Upper lobe of right lung (tissue), 1 donor: Measurements from ENCODE around the gene ANAPC7. TPM values are rescaled to one million over a fixed set of nuclear protein-coding genes. Genes with fewer than 3 reads are reported as not detected.

ENCODE experiments used
- ATAC-seq: fragments of 200-7000 bp; cut with Tn5 transposase; one replicate; pipeline ENCODE4 v1.9.1; 2020; ENCODE audit warnings: mild to moderate bottlenecking, moderate library complexity
- DNase-seq: peaks from one replicate; pipeline ENCODE4 v3.0.0-alpha.2; 2020
- H3K27ac ChIP-seq: fragments of 200-600 bp; one replicate; pipeline ENCODE4 v1.8.0; 2022
- H3K27me3 ChIP-seq: fragments of 200-600 bp; one replicate; pipeline ENCODE4 v1.8.0; 2022; ENCODE audit warnings: mild to moderate bottlenecking
- H3K36me3 ChIP-seq: fragments of 200-600 bp; one replicate; pipeline ENCODE4 v1.8.0; 2022
- H3K4me1 ChIP-seq: fragments of 200-600 bp; one replicate; pipeline ENCODE4 v1.8.0; 2022
- H3K4me3 ChIP-seq: fragments of 200-600 bp; one replicate; pipeline ENCODE4 v1.8.0; 2022; ENCODE audit warnings: mild to moderate bottlenecking
- H3K9me3 ChIP-seq: fragments of 200-600 bp; one replicate; pipeline ENCODE4 v1.8.0; 2022
- intact Hi-C: fragments of 100-400 bp; cut with DNase I; formaldehyde crosslinking; loops from one replicate; pipeline ENCODE4 v1.11.0; 2022
- total RNA-seq: library from RNA; stranded (reverse); fragmentation: NEBNext Ultra II Directional; extraction: Animal tissue kit (Norgen Biotek cat#: 25700); gene quantifications from one replicate; pipeline ENCODE4 v1.2.1, GENCODE V29; 2021
- TF ChIP-seq, protein P1 (sequence below): fragments of 200-600 bp; IDR thresholded peaks from one replicate; pipeline ENCODE4 v1.8.0; 2022; ENCODE audit warnings: antibody characterized with exemption
- donor health status: DM: no; HTN: yes; CAD: no; lungs with severe emphysema.

ANAPC7 gene
- total RNA-seq, 1 donor from 2014 or later: 45.1 TPM

DNA sequence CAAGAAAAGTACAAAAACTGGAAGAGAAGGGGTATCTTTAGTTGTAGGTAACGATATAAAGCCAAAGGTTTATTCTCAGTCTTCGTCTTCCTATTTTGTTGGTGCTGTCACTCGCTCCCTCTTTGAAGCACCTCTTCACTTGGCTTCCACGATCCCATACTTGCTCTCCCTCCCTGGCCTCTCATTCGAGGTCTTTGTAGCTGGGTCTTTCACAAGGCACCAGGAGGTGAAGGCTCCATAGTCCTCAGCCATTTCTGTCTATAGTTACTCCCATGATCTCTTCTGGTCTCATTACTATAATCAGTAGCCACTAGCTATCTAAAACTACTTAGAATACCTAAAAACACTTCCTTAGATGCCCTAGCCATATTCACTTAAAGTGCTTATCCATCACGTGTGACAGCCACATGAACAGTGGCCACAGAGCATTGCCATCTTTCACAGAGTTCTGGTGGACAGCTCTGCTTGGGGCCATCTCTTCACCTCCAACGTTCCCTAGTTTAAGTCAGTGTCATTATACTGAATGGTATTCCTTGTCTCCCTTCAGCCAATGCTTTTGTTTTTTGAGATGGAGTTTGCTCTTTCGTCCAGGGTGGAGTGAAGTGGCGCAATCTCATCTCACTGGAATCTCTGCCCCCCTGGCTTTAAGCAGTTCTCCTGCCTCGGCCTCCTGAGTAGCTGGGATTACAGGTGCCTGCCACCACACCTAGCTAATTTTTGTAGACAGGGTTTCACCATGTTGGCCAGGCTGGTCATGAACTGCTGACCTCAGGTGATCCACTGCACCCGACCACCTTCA, 65.4 kb downstream of the ANAPC7 start:
- DNase-seq (no peak), ATAC-seq (no peak)
- no peaks in the 10 kb centered on the region for H3K4me1 ChIP-seq
- no peak overlapping the region for H3K27ac ChIP-seq
- H3K9me3 ChIP-seq: no peaks in the 10 kb centered on the region
- no peaks in the 10 kb centered on the region for H3K27me3 ChIP-seq
- TF ChIP-seq, protein P1, sequence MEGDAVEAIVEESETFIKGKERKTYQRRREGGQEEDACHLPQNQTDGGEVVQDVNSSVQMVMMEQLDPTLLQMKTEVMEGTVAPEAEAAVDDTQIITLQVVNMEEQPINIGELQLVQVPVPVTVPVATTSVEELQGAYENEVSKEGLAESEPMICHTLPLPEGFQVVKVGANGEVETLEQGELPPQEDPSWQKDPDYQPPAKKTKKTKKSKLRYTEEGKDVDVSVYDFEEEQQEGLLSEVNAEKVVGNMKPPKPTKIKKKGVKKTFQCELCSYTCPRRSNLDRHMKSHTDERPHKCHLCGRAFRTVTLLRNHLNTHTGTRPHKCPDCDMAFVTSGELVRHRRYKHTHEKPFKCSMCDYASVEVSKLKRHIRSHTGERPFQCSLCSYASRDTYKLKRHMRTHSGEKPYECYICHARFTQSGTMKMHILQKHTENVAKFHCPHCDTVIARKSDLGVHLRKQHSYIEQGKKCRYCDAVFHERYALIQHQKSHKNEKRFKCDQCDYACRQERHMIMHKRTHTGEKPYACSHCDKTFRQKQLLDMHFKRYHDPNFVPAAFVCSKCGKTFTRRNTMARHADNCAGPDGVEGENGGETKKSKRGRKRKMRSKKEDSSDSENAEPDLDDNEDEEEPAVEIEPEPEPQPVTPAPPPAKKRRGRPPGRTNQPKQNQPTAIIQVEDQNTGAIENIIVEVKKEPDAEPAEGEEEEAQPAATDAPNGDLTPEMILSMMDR: no peak
- H3K36me3 ChIP-seq: peaks cover 99% of the 10 kb centered on the region
- H3K4me3 ChIP-seq: no peak overlapping the region
- intact Hi-C loops: no loop called here

DNA sequence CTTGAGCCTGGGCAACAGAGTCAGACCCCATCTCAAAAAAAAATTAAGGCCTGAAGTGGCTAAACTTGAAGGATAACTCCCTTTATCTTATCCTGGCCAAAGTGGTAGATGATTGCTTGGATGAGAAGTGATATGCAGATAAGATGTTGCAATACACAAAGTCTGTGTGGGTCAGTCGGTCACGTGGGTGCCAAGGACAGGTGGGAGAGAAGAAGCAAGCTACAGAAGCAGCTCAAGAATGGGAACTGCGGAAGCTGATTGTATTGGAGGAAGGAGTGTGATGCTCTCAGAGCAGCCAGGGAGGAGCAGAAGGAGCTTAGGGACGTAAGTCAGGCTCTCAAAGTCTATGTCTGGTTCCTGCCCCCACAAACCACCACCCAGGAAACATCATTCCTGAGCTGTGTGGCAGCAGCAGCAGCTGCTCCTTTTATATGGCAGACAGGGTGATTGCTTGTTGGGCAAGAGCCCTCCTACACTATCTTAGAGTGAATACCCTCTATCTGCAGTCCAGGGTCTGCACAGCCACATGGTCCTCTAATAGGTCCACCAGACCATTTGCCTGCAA, 67.9 kb downstream of the ANAPC7 start:
- Histone ChIP-seq H3K9me3 (no peaks in the 10 kb centered on the region), H3K27ac (no peak overlapping the region), H3K36me3 (peaks cover 98% of the 10 kb centered on the region), H3K27me3 (no peaks in the 10 kb centered on the region), H3K4me1 (no peaks in the 10 kb centered on the region), H3K4me3 (no peak overlapping the region)
- ATAC-seq (no peak), DNase-seq (no peak)
- intact Hi-C loops: no loop called here
- TF ChIP-seq, protein P1: no peak

DNA sequence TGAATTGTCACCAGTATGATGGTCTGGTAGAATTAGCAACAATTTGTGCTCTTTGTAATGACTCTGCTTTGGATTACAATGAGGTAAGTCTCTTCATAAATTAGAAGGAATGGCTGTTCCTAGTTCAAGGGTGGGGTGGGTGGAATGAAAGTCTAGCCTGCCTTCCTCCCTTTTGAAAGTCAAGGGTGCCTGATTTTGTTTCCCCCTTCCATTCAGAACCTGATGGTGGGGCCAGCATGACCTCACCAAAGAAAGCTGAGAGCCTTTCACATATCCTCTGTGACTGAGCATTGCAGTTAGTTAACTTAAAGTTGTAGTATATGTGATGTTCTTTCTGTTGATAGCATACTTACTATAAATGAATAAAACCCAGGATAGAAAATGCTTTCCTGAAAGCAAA, 70.3 kb downstream of the ANAPC7 start:
- no peak for ATAC-seq
- Histone ChIP-seq H3K9me3 (no peaks in the 10 kb centered on the region), H3K4me3 (no peak overlapping the region), H3K27ac (no peak overlapping the region), H3K4me1 (no peaks in the 10 kb centered on the region), H3K27me3 (no peaks in the 10 kb centered on the region), H3K36me3 (peaks cover 97% of the 10 kb centered on the region)
- intact Hi-C loops: no loop called here
- TF ChIP-seq, protein P1: no peak
- no peak for DNase-seq

DNA sequence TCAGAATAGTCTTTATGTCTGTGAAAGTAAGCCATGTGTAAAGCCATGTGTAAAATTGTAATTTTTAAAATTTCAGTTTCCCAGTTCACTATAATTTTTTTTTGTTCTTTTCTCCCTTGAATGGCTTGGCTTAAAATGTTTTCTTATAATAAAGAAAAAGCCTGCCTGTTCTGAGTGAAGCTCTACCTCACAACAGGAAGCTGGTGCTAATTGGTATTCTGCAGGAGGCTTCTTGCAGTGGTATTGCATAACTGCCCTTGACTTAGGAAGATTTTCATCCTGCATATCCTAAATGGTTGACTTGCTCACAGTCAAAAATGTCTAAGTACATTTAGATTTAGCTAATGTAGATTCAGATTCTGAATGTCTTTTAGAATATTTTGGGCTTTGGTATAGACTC, 73.0 kb downstream of the ANAPC7 start:
- no peak for DNase-seq
- no peaks in the 10 kb centered on the region for H3K4me1 ChIP-seq
- no peaks in the 10 kb centered on the region for H3K27me3 ChIP-seq
- TF ChIP-seq, protein P1: no peak
- H3K4me3 ChIP-seq: no peak overlapping the region
- no peak overlapping the region for H3K27ac ChIP-seq
- peak; percentile 43 for ATAC-seq
- no peaks in the 10 kb centered on the region for H3K9me3 ChIP-seq
- intact Hi-C loops: no loop called here
- peaks cover 98% of the 10 kb centered on the region for H3K36me3 ChIP-seq

DNA sequence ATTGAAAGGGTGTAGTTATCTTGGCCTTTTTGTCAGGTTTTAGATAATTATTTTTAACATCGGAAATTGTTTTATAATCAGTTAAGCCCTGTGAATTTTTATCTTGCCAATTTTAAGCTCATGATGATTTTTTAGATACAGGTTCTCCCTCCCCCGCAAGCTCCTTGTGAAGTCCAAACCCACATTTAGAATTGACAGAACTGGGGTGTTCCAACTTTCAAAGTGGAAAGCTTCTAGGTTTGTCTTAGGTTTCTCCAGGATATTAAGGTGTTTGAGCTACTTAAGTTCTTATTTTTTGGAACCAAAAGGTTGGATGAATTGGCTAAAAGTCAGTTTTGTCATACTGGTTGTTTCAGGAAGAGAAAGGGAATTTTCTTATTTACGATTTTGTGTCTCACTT, 73.4 kb downstream of the ANAPC7 start:
- Histone ChIP-seq H3K36me3 (peaks cover 98% of the 10 kb centered on the region), H3K4me1 (no peaks in the 10 kb centered on the region), H3K27ac (no peak overlapping the region), H3K4me3 (no peak overlapping the region), H3K9me3 (no peaks in the 10 kb centered on the region), H3K27me3 (no peaks in the 10 kb centered on the region)
- intact Hi-C loops: no loop called here
- ATAC-seq (no peak), DNase-seq (no peak)
- TF ChIP-seq, protein P1: no peak
